ENCODE measurements around the gene RPL13. TPM values are rescaled to one million over a fixed set of nuclear protein-coding genes. Genes with fewer than 3 reads are reported as not detected.

RPL13 gene
- total and polyA plus RNA-seq, 2 of the 8 experiments (the other 6 are each of a cell fraction or from before 2014, with no cell fraction given): 2,162 to 7,384 TPM

GRCh38 chr16:89567656-89568594 lies 7.4 kb downstream of the RPL13 start:
- Histone ChIP-seq H3K4me2 (ENCODE audit: insufficient read depth in 1 of 2, low read depth in 2 of 2, low read length in 2 of 2) (no peak overlapping the region), H4K5ac (ENCODE audit: insufficient read length, low read depth, low read length) (no peak overlapping the region), H3K27me3 (replicated peaks in 1 of 4; ENCODE audit: control insufficient read depth in 3 of 4, extremely low read depth in 1 of 4, insufficient read depth in 3 of 4, low read length in 3 of 4) (peaks cover 0 to 5% (median 1%) of the 10 kb centered on the region in 4 experiments; a peak in 2 of 7 replicates), H2BK5ac (ENCODE audit: low read depth, low read length) (no peak overlapping the region), H3K23me2 (ENCODE audit: low read depth, low read length) (peaks cover 11% of the 10 kb centered on the region), H3K79me2 (ENCODE audit: control insufficient read depth in 1 of 2, insufficient read depth in 2 of 2, low read length in 2 of 2) (peaks cover 0 to 9% of the 10 kb centered on the region in 2 experiments; a peak in 2 of 4 replicates), H3K27ac (ENCODE audit: low read depth, low read length) (no peak overlapping the region), H2BK12ac (ENCODE audit: low read depth, low read length) (no peak overlapping the region), H2BK15ac (ENCODE audit: low read length) (no peak overlapping the region), H3K4me3 (ENCODE audit: extremely low read depth in 1 of 4, insufficient read depth in 2 of 4, low read depth in 3 of 4, low read length in 4 of 4) (no peak overlapping the region), H4K20me1 (replicated peaks in 1 of 2; ENCODE audit: control insufficient read depth in 1 of 2, insufficient read depth in 2 of 2, low read length in 2 of 2) (peaks cover 12 to 20% of the 10 kb centered on the region in 2 experiments), H4K91ac (replicated peaks; ENCODE audit: insufficient read length, low read length) (no peak overlapping the region), H3K4ac (replicated peaks; ENCODE audit: insufficient read length, low read depth, low read length) (no peak overlapping the region), H3K9me3 (ENCODE audit: insufficient read depth in 2 of 2, low read depth in 1 of 2, low read length in 1 of 2) (no peaks in the 10 kb centered on the region), H3K79me1 (ENCODE audit: low read depth, low read length) (no peaks in the 10 kb centered on the region; the same call in 1 of the 2 replicates), H3K14ac (ENCODE audit: insufficient read length) (no peak overlapping the region), H3K4me1 (replicated peaks in 1 of 4; ENCODE audit: control insufficient read depth in 3 of 4, insufficient read depth in 4 of 4, low read length in 3 of 4) (peaks cover 4 to 20% (median 7%) of the 10 kb centered on the region in 4 experiments), H3K36me3 (ENCODE audit: control insufficient read depth in 2 of 4, insufficient read depth in 4 of 4, low read length in 3 of 4) (peaks cover 12 to 18% (median 14%) of the 10 kb centered on the region in 4 experiments), H3K9ac (replicated peaks in 1 of 4; ENCODE audit: extremely low read depth in 1 of 4, low read depth in 3 of 4, low read length in 3 of 4) (no peak overlapping the region), H2AFZ (ENCODE audit: low read length) (no peak overlapping the region), H2BK20ac (ENCODE audit: low read length) (no peak overlapping the region), H2AK5ac (ENCODE audit: low read depth, low read length) (no peak overlapping the region), H3K56ac (replicated peaks; ENCODE audit: insufficient read length, low read depth, low read length) (no peak overlapping the region), H4K8ac (ENCODE audit: extremely low read depth, insufficient read depth, low read length) (no peak overlapping the region; the same call in 1 of the 2 replicates), H2BK120ac (replicated peaks; ENCODE audit: low read depth, low read length) (no peak overlapping the region), H3K23ac (ENCODE audit: insufficient read length) (no peak overlapping the region), H3K18ac (ENCODE audit: extremely low read depth, low read length) (no peak overlapping the region)
- FAIRE-seq: no peak
- TF ChIP-seq YY1 (IDR thresholded peaks at IDR 0.05; ENCODE audit: low read depth, low read length): no peak
- TF ChIP-seq ATF2 (IDR thresholded peaks at IDR 0.05; ENCODE audit: low read length): no peak
- TF ChIP-seq GTF2F1 (IDR thresholded peaks at IDR 0.05; ENCODE audit: borderline replicate concordance, low read depth, low read length): no peak
- no peak for TF ChIP-seq KDM4A (IDR thresholded peaks at IDR 0.05; ENCODE audit: low read depth, low read length, severe bottlenecking)
- ChIA-PET CTCF (ENCODE audit: partially characterized antibody) (interaction anchor here (0.7 to 0.9 kb wide), 2 partner anchors 32 to 203 kb away, joined by 3 to 5 read pairs; no protein-coding TSS in a partner anchor), POLR2A (ENCODE audit: partially characterized antibody) (interaction anchor here (0.7 to 1.6 kb wide), 2 partner anchors 11 to 27 kb away, joined by 3 to 4 read pairs; no protein-coding TSS in a partner anchor)
- WGBS, 2 experiments (ENCODE audit: extremely low coverage in 1 of 2, insufficient coverage in 1 of 2, insufficient read length in 1 of 2, insufficient replicate concordance in 2 of 2, low coverage in 1 of 2, low lambda C conversion rate in 2 of 2, missing lambda C conversion rate in 1 of 2): 88% methylated on average over 30 of the region's 30 CpGs; no CpG with 5 or more reads in 1 of the 2 experiments
- DNase-seq (ENCODE audit: low read depth in 1 of 2, low spot score in 2 of 2): no peak

All from H1 (cell line).